ENCODE results near the gene CCL15. TPM values are rescaled to one million over a fixed set of nuclear protein-coding genes. Genes with fewer than 3 reads are reported as not detected.

Gene CCL15
- total and polyA plus RNA-seq, 11 donors: not detected

GRCh38 chr17:35991075-35991474 is 10.3 kb downstream of the CCL15 start:
- no peak for ATAC-seq
- H3K36me3 ChIP-seq: no peaks in the 10 kb centered on the region
- peaks cover 0 to 6% (median 0%) of the 10 kb centered on the region in 9 donors for H3K27me3 ChIP-seq
- intact Hi-C loops (cut with DNase I): no loop called here
- no peak overlapping the region for H3K27ac ChIP-seq
- TF ChIP-seq CTCF (IDR thresholded peaks at IDR 0.05) (no peak), POLR2A (IDR thresholded peaks at IDR 0.05) (no peak)
- peaks cover 0 to 20% (median 0%) of the 10 kb centered on the region in 12 donors for H3K9me3 ChIP-seq
- H3K4me1 ChIP-seq: peaks cover 0 to 18% (median 2%) of the 10 kb centered on the region in 12 donors
- DNase-seq: no peak
- H3K4me3 ChIP-seq: no peak overlapping the region
- 91 to 93% (median 92%) methylated on average over 2 of the region's 2 CpGs for WGBS, 4 donors

GRCh38 chr17:35988164-35988563 is 13.2 kb downstream of the CCL15 start:
- DNase-seq (no peak), ATAC-seq (no peak)
- intact Hi-C loops (cut with DNase I): loop anchor here in 1 of 10 donors (5.0 kb wide), 1 partner anchor 144 kb away; no protein-coding TSS in a partner anchor
- Histone ChIP-seq H3K36me3 (no peaks in the 10 kb centered on the region), H3K27ac (no peak overlapping the region), H3K4me1 (peaks cover 0 to 21% (median 2%) of the 10 kb centered on the region in 12 donors), H3K4me3 (no peak overlapping the region), H3K27me3 (peaks cover 0 to 6% (median 0%) of the 10 kb centered on the region in 9 donors), H3K9me3 (peaks cover 0 to 10% (median 0%) of the 10 kb centered on the region in 12 donors)
- no peak for TF ChIP-seq CTCF (IDR thresholded peaks at IDR 0.05)
- TF ChIP-seq POLR2A (IDR thresholded peaks at IDR 0.05): no peak

- Histone ChIP-seq H3K4me3 (peak within 1 kb of the TSS in 4 of 12 donors; percentile 2 to 39 (median 18)), H3K4me1 (peaks cover 0 to 21% (median 2%) of the 10 kb centered on the region in 12 donors), H3K9me3 (peaks cover 0 to 10% (median 0%) of the 10 kb centered on the region in 12 donors), H3K36me3 (no peaks in the 10 kb centered on the region), H3K27me3 (peaks cover 0 to 1% (median 0%) of the 10 kb centered on the region in 9 donors), H3K27ac (peak within 1 kb of the TSS in 5 of 12 donors; percentile 18 to 58 (median 29))
- TF ChIP-seq CTCF (IDR thresholded peaks at IDR 0.05) (no peak), POLR2A (IDR thresholded peaks at IDR 0.05) (no peak)
- intact Hi-C loops (cut with DNase I): loop anchor here in 1 of 10 donors (5.0 kb wide), 1 partner anchor 146 kb away; no protein-coding TSS in a partner anchor
- DNase-seq: no peak
- 37 to 63% (median 47%) methylated on average over 1 of the region's 1 CpG for WGBS, 4 donors
- peak in 2 of 4 donors; percentile 29 to 36 for ATAC-seq
Measured at GRCh38 chr17:35986643-35987042, 14.7 kb downstream of the CCL15 start, which contains the start of gene CCL14. Gene CCL14, minus strand, starts transcription at chr17:35986729. Its CDS starts 80 bp downstream, at chr17:35986649.

GRCh38 chr17:35984140-35984539 is 17.2 kb downstream of the CCL15 start:
- Histone ChIP-seq H3K9me3 (peaks cover 0 to 9% (median 0%) of the 10 kb centered on the region in 12 donors), H3K27me3 (no peaks in the 10 kb centered on the region), H3K27ac (no peak overlapping the region), H3K4me1 (peaks cover 0 to 21% (median 2%) of the 10 kb centered on the region in 12 donors), H3K4me3 (peak overlapping the region in 1 of 12 donors; percentile 39), H3K36me3 (no peaks in the 10 kb centered on the region)
- intact Hi-C loops (cut with DNase I): no loop called here
- ATAC-seq (no peak), DNase-seq (no peak)
- 92 to 98% (median 94%) methylated on average over 6 of the region's 6 CpGs for WGBS, 4 donors
- no peak for TF ChIP-seq CTCF (IDR thresholded peaks at IDR 0.05)
- TF ChIP-seq POLR2A (IDR thresholded peaks at IDR 0.05): no peak

All from heart left ventricle (tissue), 16 donors.